Body of pancreas (tissue), 4 donors: ENCODE measurements around the gene CLASP1. TPM values are rescaled to one million over a fixed set of nuclear protein-coding genes. Genes with fewer than 3 reads are reported as not detected.

Experiments
- ATAC-seq: fragments of 150-250 bp; one replicate; pipeline ENCODE4 v1.9.1; 2016
- DNase-seq, 4 donors: peaks; one replicate each; pipeline ENCODE4 v3.0.0-alpha.2; 2019
- H3K27ac ChIP-seq, 4 donors: fragments of 200-600 bp; sonication (generic); 1 replicate in 3 of 4; 2 replicates in 1 of 4; pipeline versions ENCODE4 v1.5.1 to v1.6.1; 2016 to 2019; ENCODE audit warnings: mild to moderate bottlenecking in 1 of 4, mixed read lengths in 1 of 4, moderate library complexity in 1 of 4
- H3K27me3 ChIP-seq, 2 donors: fragments of 200-600 bp; sonication (generic); one replicate each; pipeline ENCODE4 v1.6.0; 2016; ENCODE audit warnings: mild to moderate bottlenecking in 1 of 2
- H3K36me3 ChIP-seq, 2 donors: fragments of 200-600 bp; sonication (generic); replicated peaks in 1 of 2; 2 replicates each; pipeline ENCODE4 v1.5.1; 2016; ENCODE audit warnings: low read depth in 2 of 2; ENCODE audit not compliant: insufficient read depth in 1 of 2
- H3K4me1 ChIP-seq: fragments of 200-600 bp; sonication (generic); one replicate; pipeline ENCODE4 v1.6.0; 2016
- H3K4me3 ChIP-seq, 2 donors: fragments of 200-600 bp; sonication (generic); 1 replicate in 1 of 2; 2 replicates in 1 of 2; pipeline ENCODE4 v1.5.1; 2016 to 2019
- H3K9me3 ChIP-seq, 3 donors: fragments of 200-600 bp; sonication (generic); 1 replicate in 2 of 3; 2 replicates in 1 of 3; pipeline ENCODE4 v1.5.1; 2016
- POLR2A ChIP-seq, 3 donors: fragments of 450-650 bp; IDR thresholded peaks; one replicate each; pipeline ENCODE4 v1.6.1; 2016; ENCODE audit warnings: antibody characterized with exemption in 3 of 3, mild to moderate bottlenecking in 2 of 3
- WGBS, 2 donors: methylation state at CpG; one replicate each; pipeline ENCODE4 v1.1.5; 2017; 5-methylcytosine and 5-hydroxymethylcytosine counted together
- intact Hi-C: fragments of 100-400 bp; cut with DNase I; formaldehyde crosslinking; loops from one replicate; pipeline ENCODE4 v1.15.1; 2023
- total RNA-seq, 2 donors: library from RNA; depleted of rRNA; stranded (reverse); fragments of >200 nt; gene quantifications; one replicate each; pipeline ENCODE4 v1.1.0, GENCODE V29; 2016
- TF ChIP-seq, protein P1 (sequence below), 7 experiments: fragments of 450-650 bp in 4 of 7; fragments of 200-600 bp in 3 of 7; sonication (generic) in 3 of 7; IDR thresholded peaks; one replicate each; pipeline ENCODE4 v1.5.1; 2016 to 2019; ENCODE audit warnings: antibody characterized with exemption in 7 of 7

CLASP1 gene
- total RNA-seq, 2 donors from 2014 or later = 28.5 to 44.2 TPM

DNA sequence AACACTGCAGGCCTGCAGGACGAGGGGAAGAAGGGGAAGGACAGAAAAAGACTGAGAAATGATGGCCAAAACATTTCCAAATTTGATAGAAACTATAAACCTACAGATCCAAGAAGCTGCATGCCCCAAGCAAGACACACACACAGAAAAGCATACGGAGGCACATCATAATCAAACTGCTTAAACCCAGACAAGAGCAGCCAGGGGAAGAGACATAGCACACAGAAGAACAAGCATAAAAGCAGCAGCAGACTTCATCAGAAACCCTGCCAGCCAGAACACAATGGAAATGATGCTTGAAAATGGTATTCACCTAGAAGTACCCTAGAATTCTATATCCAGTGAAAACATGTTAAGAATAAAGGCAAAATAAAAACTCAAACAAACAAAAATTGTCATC is 175.8 kb downstream of the CLASP1 start:
- H3K9me3 ChIP-seq = no peaks in the 10 kb centered on the region
- no peak overlapping the region for H3K27ac ChIP-seq
- intact Hi-C loops = no loop called here
- 76 to 86% methylated on average over 2 of the region's 2 CpGs for WGBS, 2 donors
- H3K36me3 ChIP-seq = peaks cover 0 to 12% of the 10 kb centered on the region in 2 donors
- ATAC-seq = no peak
- H3K4me1 ChIP-seq = peaks cover 20% of the 10 kb centered on the region
- H3K27me3 ChIP-seq = no peaks in the 10 kb centered on the region
- DNase-seq = no peak
- H3K4me3 ChIP-seq = no peak overlapping the region
- no peak for TF ChIP-seq POLR2A (IDR thresholded peaks at IDR 0.05)
- TF ChIP-seq, protein P1, sequence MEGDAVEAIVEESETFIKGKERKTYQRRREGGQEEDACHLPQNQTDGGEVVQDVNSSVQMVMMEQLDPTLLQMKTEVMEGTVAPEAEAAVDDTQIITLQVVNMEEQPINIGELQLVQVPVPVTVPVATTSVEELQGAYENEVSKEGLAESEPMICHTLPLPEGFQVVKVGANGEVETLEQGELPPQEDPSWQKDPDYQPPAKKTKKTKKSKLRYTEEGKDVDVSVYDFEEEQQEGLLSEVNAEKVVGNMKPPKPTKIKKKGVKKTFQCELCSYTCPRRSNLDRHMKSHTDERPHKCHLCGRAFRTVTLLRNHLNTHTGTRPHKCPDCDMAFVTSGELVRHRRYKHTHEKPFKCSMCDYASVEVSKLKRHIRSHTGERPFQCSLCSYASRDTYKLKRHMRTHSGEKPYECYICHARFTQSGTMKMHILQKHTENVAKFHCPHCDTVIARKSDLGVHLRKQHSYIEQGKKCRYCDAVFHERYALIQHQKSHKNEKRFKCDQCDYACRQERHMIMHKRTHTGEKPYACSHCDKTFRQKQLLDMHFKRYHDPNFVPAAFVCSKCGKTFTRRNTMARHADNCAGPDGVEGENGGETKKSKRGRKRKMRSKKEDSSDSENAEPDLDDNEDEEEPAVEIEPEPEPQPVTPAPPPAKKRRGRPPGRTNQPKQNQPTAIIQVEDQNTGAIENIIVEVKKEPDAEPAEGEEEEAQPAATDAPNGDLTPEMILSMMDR (IDR thresholded peaks at IDR 0.05) = no peak

DNA sequence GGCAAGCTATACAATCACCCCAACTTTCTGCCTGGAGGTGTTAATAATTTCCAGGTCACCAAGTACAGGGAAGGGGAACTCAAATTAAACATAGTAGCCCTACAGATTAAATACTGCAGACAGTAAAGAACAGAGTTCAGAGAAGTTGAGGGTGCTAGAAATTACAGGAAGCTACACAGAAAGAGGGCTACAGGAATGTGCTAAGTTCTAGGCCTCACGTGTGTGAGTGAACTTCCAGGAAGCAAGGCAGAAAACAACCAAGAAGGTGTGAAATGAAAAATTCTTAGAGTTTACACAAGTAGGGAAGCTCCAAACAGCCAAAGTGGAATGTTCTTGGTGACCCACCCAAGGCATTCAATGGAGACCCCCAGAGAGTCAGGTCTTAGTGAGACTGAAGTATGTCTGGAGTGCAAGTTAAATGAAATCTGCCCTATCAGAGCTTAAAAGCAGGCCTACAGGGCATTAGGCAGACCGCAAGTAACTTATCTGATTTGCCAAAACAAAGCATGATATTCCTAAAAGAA is 176.7 kb downstream of the CLASP1 start:
- ATAC-seq (no peak), DNase-seq (no peak)
- Histone ChIP-seq H3K36me3 (peaks cover 0 to 17% of the 10 kb centered on the region in 2 donors), H3K4me1 (peaks cover 20% of the 10 kb centered on the region), H3K9me3 (no peaks in the 10 kb centered on the region), H3K4me3 (no peak overlapping the region), H3K27me3 (no peaks in the 10 kb centered on the region), H3K27ac (peak overlapping the region in 2 of 4 donors; percentile 4 to 26)
- WGBS, 2 donors = 70 to 79% methylated on average over 2 of the region's 2 CpGs
- intact Hi-C loops = no loop called here
- TF ChIP-seq, protein P1 (IDR thresholded peaks at IDR 0.05) = no peak
- TF ChIP-seq POLR2A (IDR thresholded peaks at IDR 0.05) = no peak

DNA sequence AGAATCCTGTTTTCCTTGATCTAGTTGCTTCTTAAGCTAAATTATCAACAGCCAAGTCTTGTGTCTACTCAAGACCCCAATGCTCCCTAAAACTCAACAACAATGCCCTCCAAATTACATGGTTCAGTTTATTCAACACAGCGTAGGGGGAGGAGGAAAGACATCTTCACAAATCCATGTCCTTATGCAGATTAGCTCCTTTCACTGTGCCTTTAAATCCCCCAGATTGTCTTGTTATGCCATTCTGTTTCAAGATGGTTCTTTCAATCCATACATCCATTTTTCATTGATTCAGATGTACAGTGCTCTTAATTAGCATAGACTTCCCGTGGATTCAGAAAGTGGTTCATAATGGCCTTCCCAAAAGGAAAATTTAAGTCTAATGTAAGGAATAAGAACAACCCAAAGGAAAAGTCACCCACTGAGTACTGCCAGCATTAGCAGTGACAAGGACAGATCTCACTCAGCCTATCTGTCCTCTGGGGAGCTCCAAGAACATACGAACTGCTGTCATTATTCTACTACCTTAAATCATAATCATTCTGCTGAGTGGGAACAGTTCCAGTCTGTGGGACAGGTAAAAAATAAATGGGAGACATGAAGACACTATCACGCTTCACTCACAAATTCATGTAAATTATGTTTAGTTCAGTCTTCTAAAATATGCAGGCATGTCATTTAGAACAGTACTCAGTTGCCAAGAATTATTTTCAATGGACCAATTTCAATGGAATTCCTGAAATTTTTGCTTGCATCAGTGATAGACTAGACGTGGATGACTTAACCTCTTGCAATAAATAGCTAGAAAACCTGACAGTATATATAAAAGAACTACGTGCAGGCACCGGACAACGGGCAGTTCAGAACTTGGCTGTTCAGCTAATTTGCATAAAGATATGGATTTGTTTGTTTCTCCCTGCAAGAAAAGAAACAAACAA is 177.5 kb downstream of the CLASP1 start:
- Histone ChIP-seq H3K4me1 (peaks cover 20% of the 10 kb centered on the region), H3K36me3 (peaks cover 0 to 17% of the 10 kb centered on the region in 2 donors), H3K4me3 (no peak overlapping the region), H3K27ac (peak overlapping the region in 1 of 4 donors; percentile 26), H3K27me3 (no peaks in the 10 kb centered on the region), H3K9me3 (no peaks in the 10 kb centered on the region)
- intact Hi-C loops = no loop called here
- 66 to 73% methylated on average over 8 of the region's 8 CpGs for WGBS, 2 donors
- ATAC-seq (no peak), DNase-seq (no peak)
- TF ChIP-seq POLR2A (IDR thresholded peaks at IDR 0.05) = no peak
- TF ChIP-seq, protein P1 (IDR thresholded peaks at IDR 0.05) = no peak

DNA sequence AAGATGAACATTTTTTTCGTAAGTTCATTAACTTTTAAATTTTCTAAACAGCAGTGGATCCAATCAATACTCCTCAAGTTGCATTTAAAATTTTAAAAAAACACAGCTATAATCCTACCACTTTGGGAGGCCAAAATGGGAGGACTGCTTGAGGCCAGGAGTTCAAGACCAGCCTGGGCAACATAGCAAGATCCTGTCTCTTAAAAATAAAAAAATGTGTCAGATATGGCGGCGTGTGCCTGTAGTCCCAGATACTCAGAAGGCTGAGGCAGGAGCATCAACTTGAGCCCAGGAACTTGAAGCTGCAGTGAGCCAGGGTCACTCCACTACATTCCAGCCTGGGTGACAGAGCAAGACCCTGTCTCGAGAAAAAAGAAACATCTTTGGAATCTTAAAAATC is 178.3 kb downstream of the CLASP1 start:
- Histone ChIP-seq H3K27me3 (no peaks in the 10 kb centered on the region), H3K36me3 (peaks cover 0 to 19% of the 10 kb centered on the region in 2 donors), H3K4me1 (peaks cover 12% of the 10 kb centered on the region), H3K9me3 (no peaks in the 10 kb centered on the region), H3K4me3 (no peak overlapping the region), H3K27ac (no peak overlapping the region)
- ATAC-seq (no peak), DNase-seq (no peak)
- intact Hi-C loops = no loop called here
- TF ChIP-seq, protein P1 (IDR thresholded peaks at IDR 0.05) = no peak
- TF ChIP-seq POLR2A (IDR thresholded peaks at IDR 0.05) = no peak
- WGBS, 2 donors = 94% methylated on average over 4 of the region's 4 CpGs
